Spleen (tissue), 11 donors: ENCODE results near the gene DEAF1. TPM values are rescaled to one million over a fixed set of nuclear protein-coding genes. Genes with fewer than 3 reads are reported as not detected.

Experiments used
- DNase-seq: peaks from one replicate; pipeline ENCODE4 v3.0.0-alpha.2; 2020
- H3K27ac ChIP-seq, 8 donors: fragments of 200-600 bp; sonication (generic) in 7 of 8; 1 replicate in 4 of 8; 2 replicates in 4 of 8; pipeline versions ENCODE4 v1.5.0 to v1.8.0; 2016 to 2021; ENCODE audit warnings: inconsistent platforms in 4 of 8, mild to moderate bottlenecking in 4 of 8, moderate library complexity in 1 of 8
- H3K27me3 ChIP-seq, 7 donors: fragments of 200-600 bp; sonication (generic) in 6 of 7; replicated peaks in 1 of 7; 1 replicate in 4 of 7; 2 replicates in 3 of 7; pipeline versions ENCODE4 v1.5.0 to v1.8.0; 2016 to 2021; ENCODE audit warnings: inconsistent platforms in 3 of 7, mild to moderate bottlenecking in 1 of 7
- H3K36me3 ChIP-seq, 6 donors: fragments of 200-600 bp; sonication (generic) in 5 of 6; 1 replicate in 4 of 6; 2 replicates in 2 of 6; pipeline versions ENCODE4 v1.5.0 to v1.8.0; 2016 to 2021; ENCODE audit warnings: inconsistent platforms in 2 of 6
- H3K4me1 ChIP-seq, 6 donors: fragments of 200-600 bp; sonication (generic) in 5 of 6; 1 replicate in 3 of 6; 2 replicates in 3 of 6; pipeline versions ENCODE4 v1.5.0 to v1.8.0; 2016 to 2021; ENCODE audit warnings: inconsistent platforms in 3 of 6
- H3K4me3 ChIP-seq, 8 donors: fragments of 200-600 bp; sonication (generic) in 7 of 8; 1 replicate in 4 of 8; 2 replicates in 4 of 8; pipeline versions ENCODE4 v1.5.0 to v1.8.0; 2016 to 2021; ENCODE audit warnings: inconsistent platforms in 4 of 8, mild to moderate bottlenecking in 4 of 8, moderate library complexity in 2 of 8
- H3K9me3 ChIP-seq, 8 donors: fragments of 200-600 bp; sonication (generic) in 7 of 8; 1 replicate in 4 of 8; 2 replicates in 4 of 8; pipeline versions ENCODE4 v1.5.0 to v1.8.0; 2016 to 2021; ENCODE audit warnings: inconsistent platforms in 4 of 8
- POLR2A ChIP-seq, 3 donors: fragments of 450-650 bp; IDR thresholded peaks; one replicate each; pipeline ENCODE4 v1.5.1; 2017; ENCODE audit warnings: antibody characterized with exemption in 3 of 3, mild to moderate bottlenecking in 1 of 3
- POLR2AphosphoS5 ChIP-seq, 3 donors: sonication (generic); formaldehyde crosslinking; IDR thresholded peaks; one replicate each; pipeline ENCODE4 v1.5.1; 2017; ENCODE audit warnings: antibody characterized with exemption in 3 of 3
- WGBS, 5 donors: extraction: QIAGEN DNeasy Blood & Tissue Kit in 3 of 5; methylation state at CpG; one replicate each; pipeline versions ENCODE4 v1.1.5 to v1.1.7; 2013 to 2018; 5-methylcytosine and 5-hydroxymethylcytosine counted together
- intact Hi-C: fragments of 100-400 bp; cut with DNase I; formaldehyde crosslinking; loops from one replicate; pipeline ENCODE4 v1.15.0; 2023; ENCODE audit warnings: low total_unique reads
- polyA plus RNA-seq, 3 donors: library from polyadenylated mRNA; stranded (reverse); fragments of 200-250 nt; gene quantifications; one replicate each; pipeline ENCODE4 v1.2.1, GENCODE V29; 2013
- total RNA-seq, 7 donors: library from RNA; depleted of rRNA in 3 of 7; stranded (reverse); fragments of >200 nt in 3 of 7; fragmentation: NEBNext Ultra II Directional in 4 of 7; extraction: Animal tissue kit (Norgen Biotek cat#: 25700) in 4 of 7; gene quantifications; one replicate each; pipeline versions ENCODE4 v1.1.0 to v1.2.1, GENCODE V29; 2016 to 2021
- TF ChIP-seq, protein P1 (sequence below), 11 experiments: fragments of 200-600 bp in 7 of 11; fragments of 450-650 bp in 4 of 11; sonication (generic) in 4 of 11; IDR thresholded peaks in 8 of 11; conservative IDR thresholded peaks in 3 of 11; 1 replicate in 7 of 11; 2 replicates in 4 of 11; pipeline versions ENCODE4 v1.4.0 to v1.8.0; 2016 to 2021; ENCODE audit warnings: antibody characterized with exemption in 11 of 11, inconsistent platforms in 4 of 11, mild to moderate bottlenecking in 1 of 11
- donor health status: healthy with polysubstance abuse.
- donor health status: DM: no; HTN: no; CAD: no; lungs with moderate emphysema.
- donor health status: DM: no; HTN: no; CAD: no.
- donor health status: Bipolar disorder and iron deficiency.
- donor health status: healthy.
- donor health status: DM: no; HTN: no; CAD: no.
- donor health status: DM: yes; HTN: yes; CAD: no.

DEAF1 gene
- total and polyA plus RNA-seq, 10 donors, result 21.8 to 44.9 (median 30.1) TPM

DNA sequence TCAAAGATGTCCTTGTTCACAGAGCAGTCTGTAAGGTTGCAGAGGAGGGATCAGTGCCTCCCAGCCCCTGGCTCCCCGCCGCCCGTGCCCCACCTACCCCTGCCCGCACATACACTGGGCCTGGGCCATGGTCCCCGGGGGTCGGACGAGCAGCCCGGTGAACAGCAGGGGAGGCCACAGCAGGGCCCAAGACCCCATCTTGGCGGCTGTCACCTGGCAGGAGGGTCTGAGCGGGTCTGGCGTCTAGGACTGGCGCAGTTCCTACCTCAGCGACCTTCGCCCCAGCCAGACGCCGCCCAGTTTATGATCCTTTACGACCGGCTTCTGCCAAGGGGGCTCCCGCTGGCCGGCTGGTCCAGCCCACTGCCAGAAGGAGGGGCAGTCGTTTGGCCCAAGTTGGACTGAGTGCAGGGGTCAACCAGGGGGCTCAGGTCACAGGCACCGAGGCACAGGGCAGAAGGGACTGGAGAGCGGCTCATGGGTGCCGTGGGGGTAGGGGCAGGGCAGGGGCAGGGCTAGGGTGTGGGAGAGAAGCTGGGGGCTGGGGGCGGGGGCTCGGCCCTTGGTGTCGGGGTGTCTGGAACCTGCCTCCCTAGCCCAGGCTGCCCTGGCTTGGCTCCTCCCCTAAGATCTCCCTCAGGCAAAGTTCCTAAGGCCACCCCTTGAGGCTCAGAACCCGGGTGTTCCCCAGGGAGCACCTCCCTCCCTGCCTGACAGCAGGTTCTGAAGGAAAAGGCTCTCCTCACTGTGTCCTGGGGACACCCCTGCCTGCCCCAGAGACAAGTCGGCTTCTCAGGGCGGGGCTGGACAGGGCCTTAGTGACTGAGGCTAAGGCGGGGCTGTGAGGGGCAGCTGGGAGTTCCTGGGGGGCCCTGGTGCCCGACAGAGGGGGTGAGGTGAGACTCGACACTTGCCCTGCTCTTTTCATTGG is 70.1 kb downstream of the DEAF1 start, which contains the start of gene CDHR5:
TSS of gene CDHR5 (minus strand) at position 251 of the 931 bp plus-strand sequence. CDS start at position 198, 53 bp downstream.
- H3K27me3 ChIP-seq, result peaks cover 0 to 47% (median 23%) of the 10 kb centered on the region in 7 donors
- peaks cover 0 to 50% (median 21%) of the 10 kb centered on the region in 6 donors for H3K4me1 ChIP-seq
- TF ChIP-seq, protein P1, sequence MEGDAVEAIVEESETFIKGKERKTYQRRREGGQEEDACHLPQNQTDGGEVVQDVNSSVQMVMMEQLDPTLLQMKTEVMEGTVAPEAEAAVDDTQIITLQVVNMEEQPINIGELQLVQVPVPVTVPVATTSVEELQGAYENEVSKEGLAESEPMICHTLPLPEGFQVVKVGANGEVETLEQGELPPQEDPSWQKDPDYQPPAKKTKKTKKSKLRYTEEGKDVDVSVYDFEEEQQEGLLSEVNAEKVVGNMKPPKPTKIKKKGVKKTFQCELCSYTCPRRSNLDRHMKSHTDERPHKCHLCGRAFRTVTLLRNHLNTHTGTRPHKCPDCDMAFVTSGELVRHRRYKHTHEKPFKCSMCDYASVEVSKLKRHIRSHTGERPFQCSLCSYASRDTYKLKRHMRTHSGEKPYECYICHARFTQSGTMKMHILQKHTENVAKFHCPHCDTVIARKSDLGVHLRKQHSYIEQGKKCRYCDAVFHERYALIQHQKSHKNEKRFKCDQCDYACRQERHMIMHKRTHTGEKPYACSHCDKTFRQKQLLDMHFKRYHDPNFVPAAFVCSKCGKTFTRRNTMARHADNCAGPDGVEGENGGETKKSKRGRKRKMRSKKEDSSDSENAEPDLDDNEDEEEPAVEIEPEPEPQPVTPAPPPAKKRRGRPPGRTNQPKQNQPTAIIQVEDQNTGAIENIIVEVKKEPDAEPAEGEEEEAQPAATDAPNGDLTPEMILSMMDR (IDR thresholded peaks at IDR 0.05 in 8 of 11, conservative IDR thresholded peaks at IDR 0.05 in 3 of 11), result no peak
- TF ChIP-seq POLR2AphosphoS5 (IDR thresholded peaks at IDR 0.05), result no peak
- TF ChIP-seq POLR2A (IDR thresholded peaks at IDR 0.05), result no peak
- H3K27ac ChIP-seq, result no peak within 1 kb of the TSS
- intact Hi-C loops, result no loop called here
- no peaks in the 10 kb centered on the region for H3K9me3 ChIP-seq
- H3K4me3 ChIP-seq, result no peak within 1 kb of the TSS
- 86 to 93% (median 90%) methylated on average over 27 to 33 of the region's 33 CpGs for WGBS, 5 donors
- peaks cover 0 to 21% (median 0%) of the 10 kb centered on the region in 6 donors for H3K36me3 ChIP-seq
- peak; percentile 67 for DNase-seq

DNA sequence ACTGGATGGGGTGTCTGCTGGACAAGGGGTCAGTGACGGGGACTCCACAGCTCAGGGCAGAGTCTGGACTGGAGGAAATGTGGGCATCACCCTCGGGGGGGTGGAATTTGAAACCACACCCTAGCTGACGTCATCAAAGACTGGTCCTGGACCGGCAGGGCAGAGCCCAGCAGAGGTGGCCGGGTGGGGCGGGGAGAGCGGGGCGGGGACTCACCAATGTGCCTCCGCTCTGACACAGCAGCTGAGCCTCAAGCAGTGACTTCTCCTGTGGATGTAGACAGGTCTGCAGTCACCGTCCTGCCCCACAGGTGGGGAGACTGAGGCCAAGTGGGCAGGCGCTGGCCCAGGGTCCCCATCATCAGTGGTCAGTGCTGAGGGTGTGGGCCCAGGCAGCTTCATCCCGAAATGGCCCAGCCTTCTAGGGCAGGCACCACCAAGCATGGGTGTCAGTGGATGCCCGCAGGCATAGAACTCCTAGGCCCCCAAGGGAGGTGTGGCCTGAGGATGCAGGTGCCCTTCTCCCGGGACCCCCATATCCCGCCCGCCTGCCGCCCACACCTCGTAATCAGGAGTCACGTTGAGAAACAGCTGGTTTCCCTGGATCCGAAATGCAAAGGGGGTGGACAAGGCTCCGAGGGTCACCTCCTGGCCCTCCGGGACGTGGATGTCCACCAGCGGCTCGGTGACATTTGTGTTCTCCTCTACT is 70.9 kb downstream of the DEAF1 start:
- DNase-seq, result peak; percentile 52
- 81 to 91% (median 85%) methylated on average over 17 to 25 of the region's 25 CpGs for WGBS, 5 donors
- no peaks in the 10 kb centered on the region for H3K9me3 ChIP-seq
- peaks cover 0 to 47% (median 23%) of the 10 kb centered on the region in 7 donors for H3K27me3 ChIP-seq
- H3K27ac ChIP-seq, result no peak overlapping the region
- TF ChIP-seq POLR2AphosphoS5 (IDR thresholded peaks at IDR 0.05) (no peak), POLR2A (IDR thresholded peaks at IDR 0.05) (no peak)
- TF ChIP-seq, protein P1 (IDR thresholded peaks at IDR 0.05 in 8 of 11, conservative IDR thresholded peaks at IDR 0.05 in 3 of 11), result no peak
- peaks cover 0 to 28% (median 0%) of the 10 kb centered on the region in 6 donors for H3K36me3 ChIP-seq
- intact Hi-C loops, result no loop called here
- peaks cover 0 to 47% (median 18%) of the 10 kb centered on the region in 6 donors for H3K4me1 ChIP-seq
- no peak overlapping the region for H3K4me3 ChIP-seq

DNA sequence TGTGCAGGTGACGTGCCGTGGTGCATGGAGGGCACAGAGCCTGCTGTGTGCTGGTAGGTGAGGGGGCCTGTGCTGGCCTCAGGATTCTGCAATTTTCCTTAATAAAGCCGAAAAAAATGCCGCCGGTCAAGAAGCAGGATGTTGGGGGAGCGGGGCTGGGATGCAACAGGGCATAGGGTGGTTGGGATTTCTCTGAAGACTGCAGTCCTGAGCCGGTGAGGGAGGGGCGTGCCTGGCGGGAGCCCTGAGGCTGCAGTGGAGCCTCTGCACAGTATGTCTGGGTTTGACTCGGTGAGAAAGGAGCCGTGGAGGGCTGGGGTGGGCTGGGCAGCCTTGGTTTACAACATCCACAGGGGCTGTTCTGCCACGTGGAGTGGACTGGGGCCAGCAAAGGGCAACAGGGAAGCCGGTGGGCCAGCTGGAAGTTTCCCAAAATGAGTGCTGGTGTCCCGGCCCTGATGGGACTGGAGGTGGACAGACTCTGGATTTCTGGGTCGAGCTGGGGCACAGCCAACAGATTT is 71.6 kb downstream of the DEAF1 start:
- Histone ChIP-seq H3K9me3 (no peaks in the 10 kb centered on the region), H3K4me1 (peaks cover 0 to 39% (median 11%) of the 10 kb centered on the region in 6 donors), H3K4me3 (no peak overlapping the region), H3K27me3 (peaks cover 0 to 46% (median 23%) of the 10 kb centered on the region in 7 donors), H3K27ac (no peak overlapping the region), H3K36me3 (peaks cover 0 to 30% (median 0%) of the 10 kb centered on the region in 6 donors)
- WGBS, 5 donors, result 82 to 92% (median 87%) methylated on average over 15 of the region's 15 CpGs
- intact Hi-C loops, result no loop called here
- TF ChIP-seq POLR2AphosphoS5 (IDR thresholded peaks at IDR 0.05), result no peak
- TF ChIP-seq, protein P1 (IDR thresholded peaks at IDR 0.05 in 8 of 11, conservative IDR thresholded peaks at IDR 0.05 in 3 of 11), result no peak
- no peak for TF ChIP-seq POLR2A (IDR thresholded peaks at IDR 0.05)
- peak; percentile 56 for DNase-seq
